ENCODE measurements around the gene TAS1R3. TPM values are rescaled to one million over a fixed set of nuclear protein-coding genes. Genes with fewer than 3 reads are reported as not detected.

Gene TAS1R3
- total and polyA plus RNA-seq, 2 experiments from 2014 or later = 0.14 TPM; not detected in 1

GRCh38 chr1:1329304-1330210 lies 1.5 kb upstream of the TAS1R3 start (continued):
- no peak for TF ChIP-seq ZNF462 (CRISPR knock-in tag; IDR thresholded peaks at IDR 0.05)
- TF ChIP-seq NANOG (IDR thresholded peaks at IDR 0.05; ENCODE audit: borderline replicate concordance) = no peak
- TF ChIP-seq CREB1 (CRISPR knock-in tag; IDR thresholded peaks at IDR 0.05; ENCODE audit: low read depth) = no peak
- no peak for TF ChIP-seq ZNF331 (CRISPR knock-in tag; IDR thresholded peaks at IDR 0.05; ENCODE audit: low read depth)
- no peak for TF ChIP-seq STAT1 (IDR thresholded peaks at IDR 0.05; ENCODE audit: unreplicated experiment)
- TF ChIP-seq EZH2phosphoT487 (IDR thresholded peaks at IDR 0.05; ENCODE audit: unreplicated experiment) = no peak
- no peak for TF ChIP-seq EZH2 (IDR thresholded peaks at IDR 0.05; ENCODE audit: low read depth, unreplicated experiment)
- TF ChIP-seq JUNB (IDR thresholded peaks at IDR 0.05; ENCODE audit: unreplicated experiment) = no peak
- no peak for TF ChIP-seq POLR2AphosphoS5 (IDR thresholded peaks at IDR 0.05; ENCODE audit: low read depth)
- no peak for TF ChIP-seq ETS1 (IDR thresholded peaks at IDR 0.05)
